Measurements from ENCODE around the gene ATN1. TPM values are rescaled to one million over a fixed set of nuclear protein-coding genes. Genes with fewer than 3 reads are reported as not detected.

The ATN1 gene
- total and polyA plus RNA-seq, 2 of the 8 experiments (the other 6 are each of a cell fraction or from before 2014, with no cell fraction given): 20.6 to 73.4 TPM

DNA sequence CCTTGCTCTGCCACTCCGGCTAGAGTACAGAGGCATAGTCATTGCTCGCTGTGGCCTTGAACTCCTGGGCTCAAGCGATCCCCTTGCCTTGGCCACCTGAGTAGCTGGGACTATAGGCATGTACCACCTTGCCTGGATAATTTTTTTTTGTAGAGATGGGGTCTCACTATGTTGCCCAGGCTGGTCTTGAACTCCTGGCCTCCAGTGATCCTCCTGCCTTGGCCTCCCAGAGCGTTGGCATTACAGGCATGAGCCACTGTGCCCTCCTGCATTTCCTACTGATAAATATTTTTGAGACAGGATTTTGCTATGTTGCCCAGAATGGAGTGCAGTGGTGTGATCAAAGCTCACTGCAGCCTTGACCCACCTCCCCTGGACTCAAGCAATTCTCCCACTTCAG, 52.3 kb downstream of the ATN1 start:
- Histone ChIP-seq H3K9ac (replicated peaks in 1 of 4; ENCODE audit: extremely low read depth in 1 of 4, low read depth in 3 of 4, low read length in 3 of 4) (no peak overlapping the region), H3K9me3 (ENCODE audit: insufficient read depth in 2 of 2, low read depth in 1 of 2, low read length in 1 of 2) (no peaks in the 10 kb centered on the region), H2AK5ac (ENCODE audit: low read depth, low read length) (no peak overlapping the region), H3K4me1 (replicated peaks in 1 of 4; ENCODE audit: control insufficient read depth in 3 of 4, insufficient read depth in 4 of 4, low read length in 3 of 4) (peaks cover 0 to 6% (median under 1%) of the 10 kb centered on the region in 4 experiments; a peak in 2 of 7 replicates), H3K79me1 (ENCODE audit: low read depth, low read length) (0 out of 2 replicates have a peak, but pooled peaks cover 2% of the 10 kb centered on the region), H3K4me2 (ENCODE audit: insufficient read depth in 1 of 2, low read depth in 2 of 2, low read length in 2 of 2) (no peak overlapping the region), H3K18ac (ENCODE audit: extremely low read depth, low read length) (no peak overlapping the region), H2BK5ac (ENCODE audit: low read depth, low read length) (no peak overlapping the region), H4K5ac (ENCODE audit: insufficient read length, low read depth, low read length) (no peak overlapping the region), H2BK20ac (ENCODE audit: low read length) (no peak overlapping the region), H3K79me2 (ENCODE audit: control insufficient read depth in 1 of 2, insufficient read depth in 2 of 2, low read length in 2 of 2) (no peaks in the 10 kb centered on the region), H3K27me3 (replicated peaks in 1 of 4; ENCODE audit: control insufficient read depth in 3 of 4, extremely low read depth in 1 of 4, insufficient read depth in 3 of 4, low read length in 3 of 4) (no peaks in the 10 kb centered on the region), H3K56ac (replicated peaks; ENCODE audit: insufficient read length, low read depth, low read length) (no peak overlapping the region), H2BK120ac (replicated peaks; ENCODE audit: low read depth, low read length) (no peak overlapping the region), H4K91ac (replicated peaks; ENCODE audit: insufficient read length, low read length) (no peak overlapping the region), H2BK15ac (ENCODE audit: low read length) (no peak overlapping the region), H4K20me1 (replicated peaks in 1 of 2; ENCODE audit: control insufficient read depth in 1 of 2, insufficient read depth in 2 of 2, low read length in 2 of 2) (peaks cover 5 to 9% of the 10 kb centered on the region in 2 experiments), H2AFZ (ENCODE audit: low read length) (no peak overlapping the region), H3K27ac (ENCODE audit: low read depth, low read length) (no peak overlapping the region), H3K23ac (ENCODE audit: insufficient read length) (no peak overlapping the region), H3K4ac (replicated peaks; ENCODE audit: insufficient read length, low read depth, low read length) (no peak overlapping the region), H2BK12ac (ENCODE audit: low read depth, low read length) (no peak overlapping the region), H4K8ac (ENCODE audit: extremely low read depth, insufficient read depth, low read length) (no peak overlapping the region; the same call in 1 of the 2 replicates), H3K4me3 (ENCODE audit: extremely low read depth in 1 of 4, insufficient read depth in 2 of 4, low read depth in 3 of 4, low read length in 4 of 4) (no peak overlapping the region), H3K36me3 (ENCODE audit: control insufficient read depth in 2 of 4, insufficient read depth in 4 of 4, low read length in 3 of 4) (peaks cover 22 to 80% (median 42%) of the 10 kb centered on the region in 4 experiments), H3K23me2 (ENCODE audit: low read depth, low read length) (no peaks in the 10 kb centered on the region), H3K14ac (ENCODE audit: insufficient read length) (no peak overlapping the region)
- FAIRE-seq (no peak), DNase-seq (ENCODE audit: low read depth in 1 of 2, low spot score in 2 of 2) (no peak)
- ChIA-PET CTCF (ENCODE audit: partially characterized antibody) (interaction anchor here (0.8 to 1.6 kb wide), 3 partner anchors 15 to 113 kb away, joined by 3 to 4 read pairs (median 3); no protein-coding TSS in a partner anchor), POLR2A (ENCODE audit: partially characterized antibody) (interaction anchor here (0.8 to 30.5 kb wide), 8 partner anchors 7 to 144 kb away, joined by 3 to 1596 read pairs (median 5); partner anchors contain the start of genes ATN1, C12orf57, PTPN6 and RNU7-1)
- 92% methylated on average over 3 of the region's 4 CpGs; no CpG with 5 or more reads in 1 of the 2 experiments for WGBS, 2 experiments (ENCODE audit: extremely low coverage in 1 of 2, insufficient coverage in 1 of 2, insufficient read length in 1 of 2, insufficient replicate concordance in 2 of 2, low coverage in 1 of 2, low lambda C conversion rate in 2 of 2, missing lambda C conversion rate in 1 of 2)
- TF ChIP-seq, protein P1, sequence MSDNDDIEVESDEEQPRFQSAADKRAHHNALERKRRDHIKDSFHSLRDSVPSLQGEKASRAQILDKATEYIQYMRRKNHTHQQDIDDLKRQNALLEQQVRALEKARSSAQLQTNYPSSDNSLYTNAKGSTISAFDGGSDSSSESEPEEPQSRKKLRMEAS (IDR thresholded peaks at IDR 0.05): no peak
- TF ChIP-seq, protein P2, sequence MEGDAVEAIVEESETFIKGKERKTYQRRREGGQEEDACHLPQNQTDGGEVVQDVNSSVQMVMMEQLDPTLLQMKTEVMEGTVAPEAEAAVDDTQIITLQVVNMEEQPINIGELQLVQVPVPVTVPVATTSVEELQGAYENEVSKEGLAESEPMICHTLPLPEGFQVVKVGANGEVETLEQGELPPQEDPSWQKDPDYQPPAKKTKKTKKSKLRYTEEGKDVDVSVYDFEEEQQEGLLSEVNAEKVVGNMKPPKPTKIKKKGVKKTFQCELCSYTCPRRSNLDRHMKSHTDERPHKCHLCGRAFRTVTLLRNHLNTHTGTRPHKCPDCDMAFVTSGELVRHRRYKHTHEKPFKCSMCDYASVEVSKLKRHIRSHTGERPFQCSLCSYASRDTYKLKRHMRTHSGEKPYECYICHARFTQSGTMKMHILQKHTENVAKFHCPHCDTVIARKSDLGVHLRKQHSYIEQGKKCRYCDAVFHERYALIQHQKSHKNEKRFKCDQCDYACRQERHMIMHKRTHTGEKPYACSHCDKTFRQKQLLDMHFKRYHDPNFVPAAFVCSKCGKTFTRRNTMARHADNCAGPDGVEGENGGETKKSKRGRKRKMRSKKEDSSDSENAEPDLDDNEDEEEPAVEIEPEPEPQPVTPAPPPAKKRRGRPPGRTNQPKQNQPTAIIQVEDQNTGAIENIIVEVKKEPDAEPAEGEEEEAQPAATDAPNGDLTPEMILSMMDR (IDR thresholded peaks at IDR 0.05; ENCODE audit: control extremely low read depth in 1 of 3, insufficient read depth in 1 of 3, low read depth in 1 of 3, low read length in 3 of 3): no peak
- TF ChIP-seq SUZ12 (IDR thresholded peaks at IDR 0.05; ENCODE audit: low read length): no peak
- no peak for TF ChIP-seq BCL11A (IDR thresholded peaks at IDR 0.05; ENCODE audit: low read depth in 2 of 2, low read length in 2 of 2)
- TF ChIP-seq RNF2 (IDR thresholded peaks at IDR 0.05; ENCODE audit: borderline replicate concordance, low read depth, low read length, missing control alignments, poor library complexity, severe bottlenecking): no peak
- TF ChIP-seq SP1 (IDR thresholded peaks at IDR 0.05; ENCODE audit: low read depth, low read length): no peak
- TF ChIP-seq NANOG (IDR thresholded peaks at IDR 0.05; ENCODE audit: insufficient read depth, low read depth, low read length, poor library complexity, severe bottlenecking): no peak
- TF ChIP-seq EGR1 (IDR thresholded peaks at IDR 0.05; ENCODE audit: borderline replicate concordance, low read depth, low read length): no peak
- TF ChIP-seq ZNF274 (IDR thresholded peaks at IDR 0.05; ENCODE audit: borderline replicate concordance, extremely low read depth, low read length): no peak
- TF ChIP-seq POLR2AphosphoS5 (IDR thresholded peaks at IDR 0.05; ENCODE audit: low read depth, low read length): no peak
- no peak for TF ChIP-seq CREB1 (IDR thresholded peaks at IDR 0.05)

Measured in H1 (cell line).